Calu3 (cell line): Measurements from ENCODE around the gene SLC5A9. TPM values are rescaled to one million over a fixed set of nuclear protein-coding genes. Genes with fewer than 3 reads are reported as not detected.

Source experiments
- BruUV-seq: library from RNA; stranded (reverse); fragments of 400-500 nt; replicated peaks from 2 replicates; lab custom pipeline; 2021; lab: Mats Ljungman, UMichigan
- CTCF ChIA-PET: fragments of 300-600 bp; sonication (Branson Sonifier 250); formaldehyde crosslinking; loops from one replicate; lab custom pipeline; 2022; ENCODE audit warnings: antibody characterized with exemption; lab: Charles Lee
- DNase-seq: peaks from one replicate; pipeline ENCODE4 v3.0.0; 2022
- H3K27ac Mint-ChIP-seq: one replicate; pipeline ENCODE4 v1.8.0; 2022; ENCODE audit warnings: mixed read lengths; ENCODE audit not compliant: unreplicated experiment
- H3K27me3 Mint-ChIP-seq: one replicate; pipeline ENCODE4 v1.8.0; 2022; ENCODE audit warnings: mixed read lengths; ENCODE audit not compliant: unreplicated experiment
- H3K36me3 Mint-ChIP-seq: one replicate; pipeline ENCODE4 v1.8.0; 2022; ENCODE audit warnings: mild to moderate bottlenecking, moderate library complexity, mixed read lengths; ENCODE audit not compliant: insufficient read depth, unreplicated experiment
- H3K4me1 Mint-ChIP-seq: one replicate; pipeline ENCODE4 v1.8.0; 2022; ENCODE audit warnings: mild to moderate bottlenecking, low read depth, mixed read lengths; ENCODE audit not compliant: unreplicated experiment
- H3K4me3 Mint-ChIP-seq: one replicate; pipeline ENCODE4 v1.8.0; 2022; ENCODE audit warnings: mild to moderate bottlenecking, low read depth, moderate library complexity, mixed read lengths; ENCODE audit not compliant: unreplicated experiment
- H3K9me3 Mint-ChIP-seq: one replicate; pipeline ENCODE4 v1.8.0; 2022; ENCODE audit warnings: low read depth, mixed read lengths; ENCODE audit not compliant: unreplicated experiment
- CTCF ChIP-seq: fragments of 200-600 bp; IDR thresholded peaks from one replicate; pipeline ENCODE4 v1.8.0; 2022; ENCODE audit warnings: antibody characterized with exemption; ENCODE audit not compliant: unreplicated experiment
- intact Hi-C: fragments of 100-400 bp; cut with micrococcal nuclease; formaldehyde crosslinking; loops from one replicate; pipeline ENCODE4 v1.10.0; 2022; ENCODE audit not compliant: unreplicated experiment
- total RNA-seq: library from RNA; stranded (reverse); gene quantifications from 2 replicates; pipeline ENCODE4 v1.2.3, GENCODE V29; 2022

Gene SLC5A9
- total RNA-seq, 1 experiment from 2014 or later, result 0.87 TPM

GRCh38 chr1:48227165-48228013 is 4.9 kb downstream of the SLC5A9 start:
- Mint-ChIP-seq H3K4me3 (no peak overlapping the region), H3K27me3 (peaks cover 17% of the 10 kb centered on the region), H3K4me1 (peaks cover 10% of the 10 kb centered on the region), H3K9me3 (no peaks in the 10 kb centered on the region), H3K36me3 (no peaks in the 10 kb centered on the region), H3K27ac (no peak overlapping the region)
- DNase-seq, result no peak
- CTCF ChIA-PET, result no interaction called here
- intact Hi-C loops, result no loop called here
- no peak for TF ChIP-seq CTCF
- no TSS peak for BruUV-seq

DNA sequence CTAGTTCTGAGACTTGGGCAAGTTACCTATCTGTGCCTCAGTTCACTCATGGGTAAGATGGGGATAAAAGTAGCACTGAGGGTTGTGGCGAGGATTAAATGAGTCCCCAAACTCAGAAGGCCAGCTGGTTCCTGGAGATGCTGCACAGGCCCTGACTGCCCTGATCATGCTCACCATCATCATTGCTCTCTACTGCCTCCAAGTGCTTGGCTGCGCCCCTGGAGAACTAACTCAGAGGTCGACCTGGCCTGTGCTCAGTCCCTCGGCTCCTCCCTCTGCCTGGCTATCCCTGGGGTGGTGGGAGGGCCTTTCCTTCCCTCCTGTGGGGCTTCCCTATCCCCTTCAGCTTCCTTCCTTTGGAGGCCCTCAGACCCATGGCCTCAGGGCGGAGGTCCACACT is 5.6 kb downstream of the SLC5A9 start:
- intact Hi-C loops, result no loop called here
- Mint-ChIP-seq H3K27ac (no peak overlapping the region), H3K4me3 (no peak overlapping the region), H3K36me3 (no peaks in the 10 kb centered on the region), H3K4me1 (peaks cover 3% of the 10 kb centered on the region), H3K27me3 (peaks cover 17% of the 10 kb centered on the region), H3K9me3 (no peaks in the 10 kb centered on the region)
- CTCF ChIA-PET, result no interaction called here
- DNase-seq, result peak; percentile 21
- TF ChIP-seq CTCF, result peak; percentile 13
- BruUV-seq, result no TSS peak

GRCh38 chr1:48229317-48229716 is 6.8 kb downstream of the SLC5A9 start:
- no peaks in the 10 kb centered on the region for H3K9me3 Mint-ChIP-seq
- no peaks in the 10 kb centered on the region for H3K36me3 Mint-ChIP-seq
- TF ChIP-seq CTCF, result no peak
- H3K27ac Mint-ChIP-seq, result no peak overlapping the region
- CTCF ChIA-PET, result no interaction called here
- BruUV-seq, result no TSS peak
- H3K27me3 Mint-ChIP-seq, result peaks cover 19% of the 10 kb centered on the region
- H3K4me3 Mint-ChIP-seq, result no peak overlapping the region
- intact Hi-C loops, result no loop called here
- no peaks in the 10 kb centered on the region for H3K4me1 Mint-ChIP-seq
- DNase-seq, result no peak

DNA sequence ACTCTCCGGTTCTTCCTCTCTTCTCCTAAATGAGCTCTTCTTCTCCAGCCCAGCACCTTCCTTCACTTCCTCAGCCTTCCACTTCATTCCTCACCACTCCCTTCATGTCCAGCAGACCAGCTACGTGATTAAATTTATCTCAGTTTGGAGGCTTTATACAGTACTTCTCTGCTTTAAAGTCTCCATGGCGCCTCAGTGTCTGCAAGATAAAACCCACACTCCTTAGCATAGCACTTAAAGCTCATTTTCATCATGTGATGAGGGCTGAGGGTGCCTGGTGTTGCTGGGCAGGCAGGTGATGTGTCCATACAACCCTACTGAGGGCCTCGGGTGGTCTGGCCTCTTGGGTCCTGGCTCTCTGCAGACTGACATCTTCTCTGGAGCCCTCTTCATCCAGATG is 7.7 kb downstream of the SLC5A9 start:
- no peak overlapping the region for H3K27ac Mint-ChIP-seq

More for the DNA sequence above, 7.7 kb downstream of the SLC5A9 start:
- no peak overlapping the region for H3K4me3 Mint-ChIP-seq
- CTCF ChIA-PET, result no interaction called here
- no peaks in the 10 kb centered on the region for H3K4me1 Mint-ChIP-seq
- H3K36me3 Mint-ChIP-seq, result no peaks in the 10 kb centered on the region
- no peak for TF ChIP-seq CTCF
- no TSS peak for BruUV-seq
- peaks cover 28% of the 10 kb centered on the region for H3K27me3 Mint-ChIP-seq
- H3K9me3 Mint-ChIP-seq, result no peaks in the 10 kb centered on the region
- intact Hi-C loops, result no loop called here
- no peak for DNase-seq
